KG1 (cell line): ENCODE data around the gene SYNDIG1.

Source experiments
- DNase-seq: peaks from one replicate; lab custom pipeline; 2025; lab: John Stamatoyannopoulos, UW

SYNDIG1 gene

DNA sequence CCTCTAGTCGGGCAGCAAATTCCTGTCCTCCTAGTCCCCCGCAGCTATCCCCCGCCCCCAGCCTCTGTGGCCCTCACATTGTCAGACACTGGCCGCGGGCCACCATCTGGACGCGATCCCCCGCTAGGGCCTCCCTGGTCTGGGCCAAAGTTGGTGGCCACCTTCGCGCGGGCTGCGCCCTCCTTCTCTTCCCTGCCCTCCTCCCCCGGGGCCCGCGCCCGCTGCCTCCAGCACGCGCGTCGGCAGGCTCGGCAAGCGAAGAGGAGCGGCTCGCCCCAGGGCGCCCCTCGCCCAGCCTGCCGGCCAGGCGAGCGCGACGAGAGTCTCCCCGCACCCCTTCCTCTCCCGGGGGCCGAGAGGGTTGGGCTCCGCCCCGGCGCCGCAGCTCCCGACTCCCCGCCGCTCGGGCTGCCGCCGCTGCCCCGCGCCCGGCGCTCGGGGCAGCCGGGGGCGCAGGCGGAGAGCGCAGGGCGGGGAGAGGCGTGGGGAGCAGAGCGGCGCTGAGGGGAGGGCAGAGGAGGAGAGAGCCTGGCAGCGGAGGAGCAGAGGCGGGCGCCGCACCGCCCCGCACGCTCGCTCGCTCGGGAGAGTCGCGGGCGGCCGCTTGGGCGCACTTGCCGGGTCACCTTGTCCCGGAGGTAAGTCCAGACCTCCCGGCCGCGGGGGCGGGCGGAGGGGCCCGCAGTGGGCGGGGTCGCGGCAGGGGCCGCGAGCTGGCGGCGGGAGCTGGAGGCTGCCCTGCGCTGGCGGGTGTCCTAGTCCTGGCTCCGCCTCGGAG is at the start of gene SYNDIG1:
SYNDIG1 (plus strand) TSS at position 514 of the 778 bp plus-strand sequence. CDS start 73,469 bp downstream, outside the sequence.
- DNase-seq: no peak

GRCh38 chr20:24419786-24420185 is 49.6 kb upstream of the SYNDIG1 start:
- DNase-seq: no peak

DNA sequence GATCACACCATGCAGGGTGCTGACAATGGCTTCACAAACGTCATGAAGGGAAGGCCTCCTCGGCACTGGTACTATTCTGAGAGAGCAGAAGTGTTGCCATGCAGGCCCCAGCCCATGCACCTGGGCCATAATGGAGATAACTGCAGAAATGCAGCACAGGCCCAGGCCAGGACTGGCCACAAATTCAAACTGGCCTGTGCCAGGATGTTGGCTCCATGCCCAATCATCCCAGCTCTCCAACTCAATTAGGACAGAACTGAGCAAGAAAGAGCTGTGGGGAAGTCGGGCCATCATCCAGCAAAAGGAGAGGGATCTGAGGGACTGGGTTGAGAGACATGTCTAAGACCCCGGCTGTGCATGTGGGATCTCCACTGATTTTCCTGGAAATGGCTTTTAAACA is 48.9 kb upstream of the SYNDIG1 start:
- no peak for DNase-seq

DNA sequence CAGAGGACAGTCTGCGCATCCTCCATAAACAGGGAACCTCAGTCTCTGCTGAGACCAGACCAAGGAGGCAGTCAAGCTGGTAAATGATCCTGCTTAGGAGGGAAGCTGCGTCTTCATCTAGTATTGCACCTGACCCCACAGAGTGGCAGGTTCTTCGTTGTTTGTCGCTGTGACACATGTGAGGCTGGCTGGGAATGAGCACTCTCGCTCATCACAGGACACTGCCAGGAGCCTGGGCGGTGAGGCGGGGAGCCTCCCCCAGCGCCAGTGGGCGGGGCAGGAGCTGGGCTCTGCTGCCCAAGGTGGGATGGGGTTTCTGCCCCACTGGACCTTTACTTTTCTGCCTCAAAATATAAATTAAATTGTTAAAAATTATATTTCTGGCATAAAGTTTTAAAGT is 48.4 kb upstream of the SYNDIG1 start:
- no peak for DNase-seq

- DNase-seq: no peak
Observed at GRCh38 chr20:24422091-24422760, 47.2 kb upstream of the SYNDIG1 start.

- no peak for DNase-seq
Observed at GRCh38 chr20:24423390-24424313, 45.8 kb upstream of the SYNDIG1 start.

- DNase-seq: no peak
Observed at GRCh38 chr20:24425523-24426135, 43.8 kb upstream of the SYNDIG1 start.

DNA sequence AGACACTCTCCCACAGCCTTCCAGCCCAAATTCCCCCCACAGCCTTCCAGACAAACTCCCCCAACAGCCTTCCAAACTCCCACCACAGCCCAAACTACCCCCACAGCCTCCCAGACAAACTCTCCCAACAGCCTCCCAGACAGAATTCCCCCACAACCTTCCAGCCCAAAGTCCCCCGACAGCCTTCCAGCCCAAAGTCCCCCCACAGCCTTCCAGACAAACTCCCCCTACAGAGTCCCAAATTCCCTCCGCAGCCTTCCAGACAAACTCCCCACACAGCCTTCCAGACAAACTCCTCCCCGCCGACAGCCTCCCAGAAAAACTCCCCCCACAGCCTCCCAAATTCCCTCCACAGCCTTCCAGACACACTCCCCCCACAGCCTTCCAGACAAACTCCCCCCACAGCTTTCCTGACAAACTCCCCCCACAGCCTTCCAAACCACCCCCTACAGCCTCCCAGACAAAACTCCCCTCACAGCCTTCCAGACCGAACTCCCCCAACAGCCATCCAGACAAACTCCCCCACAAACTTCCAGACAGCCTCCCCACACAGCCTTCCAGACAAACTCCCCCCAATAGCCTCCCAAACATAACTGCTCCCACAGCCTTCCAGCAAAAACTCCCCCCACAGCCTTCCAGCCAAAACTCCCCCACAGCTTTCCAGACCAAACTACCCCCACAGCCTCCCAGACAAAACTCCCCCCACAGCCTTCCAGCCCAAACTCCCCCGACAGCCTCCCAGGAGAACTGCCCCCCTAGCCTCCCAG is 38.0 kb upstream of the SYNDIG1 start:
- DNase-seq: no peak

DNA sequence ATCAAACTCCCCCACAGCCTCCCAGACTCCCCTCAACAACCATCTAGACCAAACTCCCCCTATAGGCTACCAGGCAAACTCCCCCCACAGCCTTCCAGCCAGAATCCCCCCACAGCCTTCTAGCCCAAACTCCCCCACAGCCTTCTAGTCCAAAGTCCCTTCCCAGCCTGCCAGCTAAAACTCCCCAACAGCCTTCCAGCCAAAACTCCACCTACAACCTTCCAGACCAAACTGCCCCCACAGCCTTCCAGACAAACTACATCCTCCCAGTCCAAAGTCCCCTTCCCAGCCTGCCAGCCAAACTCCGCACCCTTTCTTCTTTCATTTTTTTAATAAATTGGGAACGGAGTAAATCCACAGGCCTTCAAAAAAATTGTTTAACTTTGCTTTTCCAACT is 37.4 kb upstream of the SYNDIG1 start:
- DNase-seq: no peak

DNA sequence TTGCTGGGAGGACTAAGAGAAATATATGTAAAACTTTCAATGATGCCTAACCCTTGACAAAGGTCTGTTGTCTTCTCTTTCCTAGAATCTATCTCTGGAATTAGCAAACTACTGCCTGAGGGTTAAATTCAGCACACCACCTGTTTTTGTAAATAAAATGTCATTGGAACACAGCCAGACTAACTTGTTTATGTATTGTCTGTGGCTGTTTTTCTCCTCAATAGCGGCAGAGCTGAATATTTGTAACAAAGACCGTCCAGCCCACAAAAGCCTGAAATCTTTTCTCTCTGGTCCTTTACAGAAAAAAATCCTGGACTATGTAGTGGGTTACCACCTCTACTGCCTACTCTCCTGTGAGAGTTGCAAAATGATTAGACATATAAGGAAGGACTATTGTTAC is 33.3 kb upstream of the SYNDIG1 start:
- DNase-seq: no peak

- DNase-seq: no peak
Observed at GRCh38 chr20:24437196-24438082, 32.0 kb upstream of the SYNDIG1 start.

- no peak for DNase-seq
Observed at GRCh38 chr20:24438331-24438730, 31.1 kb upstream of the SYNDIG1 start.

GRCh38 chr20:24439737-24440387 is 29.6 kb upstream of the SYNDIG1 start:
- no peak for DNase-seq

GRCh38 chr20:24441661-24442060 is 27.8 kb upstream of the SYNDIG1 start:
- no peak for DNase-seq

GRCh38 chr20:24442909-24443308 is 26.5 kb upstream of the SYNDIG1 start:
- no peak for DNase-seq

GRCh38 chr20:24443436-24443835 is 26.0 kb upstream of the SYNDIG1 start:
- DNase-seq: no peak

GRCh38 chr20:24444526-24445190 is 24.8 kb upstream of the SYNDIG1 start:
- no peak for DNase-seq

DNA sequence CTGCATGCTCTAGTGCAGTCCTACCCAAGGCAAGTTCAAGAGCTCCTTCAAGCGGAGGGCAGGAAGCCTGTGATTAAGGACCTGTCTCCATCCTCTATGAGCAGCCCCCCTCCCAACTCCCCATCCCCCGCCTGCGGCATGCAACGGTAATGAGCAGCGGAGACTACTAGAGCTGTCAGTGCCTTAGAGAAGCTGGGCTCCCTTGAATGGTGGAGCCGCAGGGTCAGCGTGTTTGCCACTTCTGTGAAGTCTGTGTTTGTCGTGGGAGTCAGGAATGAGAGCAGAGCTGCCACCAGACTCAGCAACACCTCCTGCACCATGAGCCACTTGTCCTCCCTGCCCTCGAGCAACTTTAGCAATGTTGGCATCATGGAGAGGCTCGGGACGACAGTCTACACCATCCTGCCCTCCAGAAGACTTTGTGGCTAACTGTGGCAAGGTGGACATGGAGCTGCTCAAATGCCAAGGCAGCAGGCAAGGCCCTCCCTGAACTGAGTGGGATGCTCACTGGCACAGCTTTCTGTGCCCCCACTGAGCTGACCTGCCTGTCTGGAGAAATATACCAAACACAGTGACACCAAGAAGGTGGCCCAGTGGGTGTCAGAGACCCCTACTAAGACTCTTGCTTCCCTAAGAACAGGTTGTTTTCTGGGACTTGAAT is 23.8 kb upstream of the SYNDIG1 start:
- DNase-seq: no peak

DNA sequence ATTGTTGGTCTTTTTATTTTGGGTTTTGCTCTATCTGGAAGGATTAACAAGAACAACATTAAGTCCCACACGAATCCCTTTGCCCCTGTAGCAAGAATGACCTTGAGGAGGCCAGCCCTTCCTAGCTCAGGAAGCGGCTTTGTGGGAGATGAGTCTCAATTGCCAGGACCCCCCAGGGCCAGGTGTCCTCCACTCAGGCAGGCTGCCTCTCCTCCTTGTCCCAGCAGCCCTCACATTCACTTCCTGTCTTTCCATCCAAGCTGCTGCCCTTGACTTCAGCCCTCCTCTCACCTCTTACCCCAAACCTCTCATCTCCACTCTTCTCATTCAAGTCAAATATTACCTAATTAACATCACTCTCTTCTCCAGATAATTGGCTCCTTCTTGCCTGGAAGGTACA is 22.6 kb upstream of the SYNDIG1 start:
- no peak for DNase-seq
